Smooth muscle cell (in vitro differentiated cells): ENCODE measurements around the gene CHRND. TPM values are rescaled to one million over a fixed set of nuclear protein-coding genes. Genes with fewer than 3 reads are reported as not detected.

ENCODE experiments used
- DNase-seq: peaks from one replicate; lab custom pipeline; 2025; ENCODE audit not compliant: unreplicated experiment; lab: John Stamatoyannopoulos, UW
- H2AFZ ChIP-seq: fragments of 200-600 bp; sonication (generic); 2 replicates; pipeline ENCODE4 v1.6.0; 2016; ENCODE audit warnings: antibody characterized with exemption, low read depth, mild to moderate bottlenecking
- H3F3A ChIP-seq: fragments of 200-600 bp; sonication (generic); 2 replicates; pipeline ENCODE4 v1.6.0; 2017; ENCODE audit warnings: antibody characterized with exemption, low read depth
- H3K27ac ChIP-seq: fragments of 200-600 bp; sonication (generic); 2 replicates; pipeline ENCODE4 v1.5.1; 2016; ENCODE audit warnings: low read depth, mild to moderate bottlenecking
- H3K27me3 ChIP-seq: fragments of 200-600 bp; sonication (generic); 2 replicates; pipeline ENCODE4 v1.6.1; 2016; ENCODE audit warnings: low read depth, mild to moderate bottlenecking
- H3K36me3 ChIP-seq: fragments of 200-600 bp; sonication (generic); 2 replicates; pipeline ENCODE4 v1.5.1; 2016; ENCODE audit warnings: low read depth
- H3K4me1 ChIP-seq: fragments of 200-600 bp; sonication (generic); 2 replicates; pipeline ENCODE4 v1.5.1; 2016; ENCODE audit warnings: low read depth
- H3K4me2 ChIP-seq: fragments of 200-600 bp; sonication (generic); 2 replicates; pipeline ENCODE4 v1.6.0; 2016; ENCODE audit warnings: mild to moderate bottlenecking
- H3K4me3 ChIP-seq: fragments of 200-600 bp; sonication (generic); 2 replicates; pipeline ENCODE4 v1.5.1; 2016; ENCODE audit warnings: mild to moderate bottlenecking
- H3K79me2 ChIP-seq: fragments of 200-600 bp; sonication (generic); 2 replicates; pipeline ENCODE4 v1.6.0; 2016; ENCODE audit warnings: low read depth, mild to moderate bottlenecking
- H3K9ac ChIP-seq: fragments of 200-600 bp; sonication (generic); 2 replicates; pipeline ENCODE4 v1.6.0; 2016; ENCODE audit warnings: low read depth
- H3K9me3 ChIP-seq: fragments of 200-600 bp; sonication (generic); replicated peaks from 2 replicates; pipeline ENCODE4 v1.5.1; 2016; ENCODE audit warnings: low read depth
- H4K20me1 ChIP-seq: fragments of 200-600 bp; sonication (generic); 2 replicates; pipeline ENCODE4 v1.6.0; 2016; ENCODE audit warnings: low read depth
- CTCF ChIP-seq: fragments of 200-600 bp; sonication (generic); IDR thresholded peaks from 2 replicates; pipeline ENCODE4 v1.5.1; 2017; ENCODE audit warnings: borderline replicate concordance, mild to moderate bottlenecking, antibody characterized with exemption; ENCODE audit not compliant: insufficient read depth, poor library complexity, severe bottlenecking
- WGBS: methylation state at CpG from one replicate; pipeline ENCODE4 v1.1.7; 2016; ENCODE audit warnings: low lambda C conversion rate; 5-methylcytosine and 5-hydroxymethylcytosine counted together
- polyA plus RNA-seq: library from polyadenylated mRNA; unstranded; fragments of >200 nt; fragmentation: Nextera tagmentation; extraction: Ambion mirVana; gene quantifications from 2 replicates; pipeline ENCODE4 v1.2.1, GENCODE V29; 2016
- total RNA-seq: library from RNA; depleted of rRNA; stranded (reverse); fragments of >200 nt; gene quantifications from 2 replicates; pipeline ENCODE4 v1.2.3, GENCODE V29; 2014

CHRND gene
- total and polyA plus RNA-seq, 2 experiments from 2014 or later: not detected

DNA sequence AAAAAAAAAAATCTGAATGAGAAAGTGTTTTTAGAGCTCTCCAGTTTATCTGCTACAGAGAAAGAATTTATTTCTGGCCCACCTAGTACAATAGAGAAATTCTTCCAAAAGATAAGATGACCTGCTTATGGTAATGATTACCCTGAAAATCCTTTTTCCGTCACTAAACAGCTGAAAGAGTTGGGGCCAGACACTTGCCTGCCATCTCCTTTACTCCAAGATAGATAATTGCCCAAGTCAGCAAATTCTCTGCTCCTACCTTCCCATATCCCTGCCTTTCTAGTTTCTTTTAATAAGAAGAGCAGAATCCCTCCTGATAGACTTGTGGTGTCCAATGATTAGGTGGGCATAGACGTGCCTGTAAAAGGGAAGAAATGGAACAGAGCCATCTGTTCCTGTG, 52.7 kb downstream of the CHRND start:
- no peak overlapping the region for H3K4me2 ChIP-seq
- H3K4me1 ChIP-seq: no peaks in the 10 kb centered on the region
- no peaks in the 10 kb centered on the region for H4K20me1 ChIP-seq
- no peak for DNase-seq
- H3K79me2 ChIP-seq: no peaks in the 10 kb centered on the region
- H3K36me3 ChIP-seq: no peaks in the 10 kb centered on the region
- H3K27ac ChIP-seq: no peak overlapping the region
- H2AFZ ChIP-seq: no peak overlapping the region
- no peak overlapping the region for H3K9ac ChIP-seq
- no peaks in the 10 kb centered on the region for H3K27me3 ChIP-seq
- no peak for TF ChIP-seq CTCF
- WGBS: 95% methylated on average over 2 of the region's 2 CpGs
- H3K4me3 ChIP-seq: no peak overlapping the region
- no peaks in the 10 kb centered on the region for H3K9me3 ChIP-seq
- H3F3A ChIP-seq: no peaks in the 10 kb centered on the region

DNA sequence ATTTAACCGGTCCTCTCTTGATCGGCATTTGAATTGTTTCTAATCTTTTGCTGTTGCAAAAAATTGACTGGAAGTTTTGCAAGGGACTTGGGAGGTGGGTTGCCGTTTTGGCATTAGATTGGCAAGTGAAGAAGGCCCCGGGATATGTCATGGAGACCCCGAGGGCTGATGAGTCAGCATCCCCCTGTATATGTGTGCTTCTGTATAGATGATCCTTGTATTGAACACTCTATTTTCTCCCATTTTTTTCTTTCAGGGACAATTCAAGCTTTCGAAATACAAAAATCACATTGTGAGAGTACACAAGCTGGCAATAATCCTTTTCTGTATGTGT, 54.7 kb downstream of the CHRND start:
- no peaks in the 10 kb centered on the region for H3K79me2 ChIP-seq
- H3K9ac ChIP-seq: no peak overlapping the region
- H3K4me3 ChIP-seq: no peak overlapping the region
- 98% methylated on average over 6 of the region's 6 CpGs for WGBS
- H3K36me3 ChIP-seq: no peaks in the 10 kb centered on the region
- no peak for TF ChIP-seq CTCF
- H3F3A ChIP-seq: no peaks in the 10 kb centered on the region
- no peaks in the 10 kb centered on the region for H4K20me1 ChIP-seq
- no peaks in the 10 kb centered on the region for H3K27me3 ChIP-seq
- H2AFZ ChIP-seq: no peak overlapping the region
- no peaks in the 10 kb centered on the region for H3K9me3 ChIP-seq
- no peak for DNase-seq
- H3K27ac ChIP-seq: no peak overlapping the region
- no peaks in the 10 kb centered on the region for H3K4me1 ChIP-seq
- H3K4me2 ChIP-seq: no peak overlapping the region

GRCh38 chr2:232581725-232582124, 55.8 kb downstream of the CHRND start:
- Histone ChIP-seq H3K36me3 (no peaks in the 10 kb centered on the region), H3K4me1 (no peaks in the 10 kb centered on the region), H3K27me3 (no peaks in the 10 kb centered on the region), H3K79me2 (no peaks in the 10 kb centered on the region), H4K20me1 (no peaks in the 10 kb centered on the region), H2AFZ (no peak overlapping the region), H3F3A (no peaks in the 10 kb centered on the region), H3K4me3 (no peak overlapping the region), H3K4me2 (no peak overlapping the region), H3K9me3 (no peaks in the 10 kb centered on the region), H3K9ac (no peak overlapping the region), H3K27ac (no peak overlapping the region)
- TF ChIP-seq CTCF: no peak
- DNase-seq: no peak

- Histone ChIP-seq H3K4me2 (no peak overlapping the region), H3K9ac (no peak overlapping the region), H3K9me3 (no peaks in the 10 kb centered on the region), H3K36me3 (no peaks in the 10 kb centered on the region), H4K20me1 (no peaks in the 10 kb centered on the region), H3K4me1 (no peaks in the 10 kb centered on the region), H3K27me3 (no peaks in the 10 kb centered on the region), H3K79me2 (no peaks in the 10 kb centered on the region), H3K4me3 (no peak overlapping the region), H2AFZ (no peak overlapping the region), H3F3A (no peaks in the 10 kb centered on the region), H3K27ac (no peak overlapping the region)
- no peak for DNase-seq
- WGBS: 90% methylated on average over 6 of the region's 6 CpGs
- TF ChIP-seq CTCF: no peak
Measured at GRCh38 chr2:232584238-232584637, 58.3 kb downstream of the CHRND start.

Other genes with a start within 250 kb of the CHRND start
- gene ALPP, start 147.4 kb upstream of the CHRND start, total RNA-seq: 0.22 and 0.58 TPM in 2 replicates
- gene ALPP, start 147.4 kb upstream of the CHRND start, polyA plus RNA-seq: 0.99 TPM in 1 of 2 replicates, not detected in the other
- not detected in 2 replicates for gene ALPG, start 119.3 kb upstream of the CHRND start, total RNA-seq
- gene ALPG, start 119.3 kb upstream of the CHRND start, polyA plus RNA-seq: not detected in 2 replicates
- gene ALPI, start 70.0 kb upstream of the CHRND start, total RNA-seq: not detected in 2 replicates
- gene ALPI, start 70.0 kb upstream of the CHRND start, polyA plus RNA-seq: not detected in 2 replicates
- gene ECEL1, start 38.3 kb upstream of the CHRND start, total RNA-seq: not detected in 2 replicates
- gene ECEL1, start 38.3 kb upstream of the CHRND start, polyA plus RNA-seq: not detected in 2 replicates
- gene PRSS56, start 5.8 kb upstream of the CHRND start, total RNA-seq: not detected in 2 replicates
- gene PRSS56, start 5.8 kb upstream of the CHRND start, polyA plus RNA-seq: 0.24 TPM in 1 of 2 replicates, not detected in the other
- 0.58 TPM in 1 of 2 replicates, not detected in the other for gene CHRNG, start 13.5 kb downstream of the CHRND start, total RNA-seq
- 0.84 TPM in 1 of 2 replicates, not detected in the other for gene CHRNG, start 13.5 kb downstream of the CHRND start, polyA plus RNA-seq
- gene TIGD1, start 24.4 kb downstream of the CHRND start, total RNA-seq: 7.4 and 8.1 TPM in 2 replicates
- 1.9 and 2.9 TPM in 2 replicates for gene TIGD1, start 24.4 kb downstream of the CHRND start, polyA plus RNA-seq
- gene EIF4E2, start 24.5 kb downstream of the CHRND start, total RNA-seq: 83.1 and 110 TPM in 2 replicates
- gene EIF4E2, start 24.5 kb downstream of the CHRND start, polyA plus RNA-seq: 189 and 194 TPM in 2 replicates
- 6.4 and 7.7 TPM in 2 replicates for gene EFHD1, start 107.4 kb downstream of the CHRND start, total RNA-seq
- 19.2 and 25.1 TPM in 2 replicates for gene EFHD1, start 107.4 kb downstream of the CHRND start, polyA plus RNA-seq
- gene GIGYF2, start 171.2 kb downstream of the CHRND start, total RNA-seq: 57.6 and 62.2 TPM in 2 replicates
- 16.2 and 25.6 TPM in 2 replicates for gene GIGYF2, start 171.2 kb downstream of the CHRND start, polyA plus RNA-seq